Loucy (cell line): ENCODE data around the gene SNRNP27.

Experiments used
- H2AFZ ChIP-seq: fragments of 200-600 bp; sonication (generic); 2 replicates; pipeline ENCODE4 v1.6.0; 2016; ENCODE audit warnings: antibody characterized with exemption, mild to moderate bottlenecking, low read length, moderate library complexity
- H3F3A ChIP-seq: fragments of 200-600 bp; 2 replicates; pipeline ENCODE4 v1.6.0; 2016; ENCODE audit warnings: antibody characterized with exemption, low read depth, mild to moderate bottlenecking
- H3K27me3 ChIP-seq: fragments of 200-600 bp; sonication (generic); 2 replicates; pipeline ENCODE4 v1.6.1; 2014; ENCODE audit warnings: low read length, mild to moderate bottlenecking; ENCODE audit not compliant: insufficient read depth, poor library complexity, severe bottlenecking
- H3K36me3 ChIP-seq: fragments of 200-600 bp; sonication (generic); 2 replicates; pipeline ENCODE4 v1.6.1; 2016; ENCODE audit warnings: low read length; ENCODE audit not compliant: insufficient read depth
- H3K4me1 ChIP-seq: fragments of 200-600 bp; sonication (generic); 2 replicates; pipeline ENCODE4 v1.5.1; 2014; ENCODE audit warnings: low read length, mild to moderate bottlenecking; ENCODE audit not compliant: insufficient read depth, poor library complexity, severe bottlenecking
- H3K4me2 ChIP-seq: fragments of 200-600 bp; sonication (generic); 2 replicates; pipeline ENCODE4 v1.6.0; 2014; ENCODE audit warnings: antibody characterized with exemption, low read length, low read depth, mild to moderate bottlenecking; ENCODE audit not compliant: poor library complexity, severe bottlenecking
- H3K4me3 ChIP-seq: fragments of 200-600 bp; sonication (generic); 2 replicates; pipeline ENCODE4 v1.5.1; 2014; ENCODE audit warnings: low read length, mild to moderate bottlenecking, mixed read lengths; ENCODE audit not compliant: poor library complexity, severe bottlenecking
- H3K79me2 ChIP-seq: fragments of 200-600 bp; sonication (generic); 2 replicates; pipeline ENCODE4 v1.6.1; 2014; ENCODE audit warnings: low read length; ENCODE audit not compliant: insufficient read depth
- H3K9ac ChIP-seq: fragments of 200-600 bp; sonication (generic); 2 replicates; pipeline ENCODE4 v1.6.0; 2014; ENCODE audit warnings: mild to moderate bottlenecking, low read depth, low read length, moderate library complexity; ENCODE audit not compliant: poor library complexity, severe bottlenecking
- H3K9me2 ChIP-seq: fragments of 200-600 bp; sonication (generic); replicated peaks from 2 replicates; pipeline ENCODE4 v1.6.1; 2016; ENCODE audit warnings: low read depth, low read length, mixed read lengths
- H3K9me3 ChIP-seq: fragments of 200-600 bp; sonication (generic); 2 replicates; pipeline ENCODE4 v1.6.1; 2014; ENCODE audit warnings: mild to moderate bottlenecking, antibody characterized with exemption, low read length, low read depth; ENCODE audit not compliant: insufficient read depth
- H4K20me1 ChIP-seq: fragments of 200-600 bp; sonication (generic); 2 replicates; pipeline ENCODE4 v1.6.0; 2014; ENCODE audit warnings: antibody characterized with exemption, low read length, mild to moderate bottlenecking; ENCODE audit not compliant: insufficient read depth, poor library complexity, severe bottlenecking
- CTCF ChIP-seq: fragments of 200-600 bp; sonication (generic); conservative IDR thresholded peaks from 2 replicates; pipeline ENCODE4 v1.5.1; 2014; ENCODE audit warnings: mild to moderate bottlenecking, antibody characterized with exemption, low read length
- EZH2phosphoT487 ChIP-seq: fragments of 200-600 bp; IDR thresholded peaks from 2 replicates; pipeline ENCODE4 v1.6.1; 2018; ENCODE audit warnings: antibody characterized with exemption, mild to moderate bottlenecking, moderate library complexity, borderline replicate concordance

SNRNP27 gene

GRCh38 chr2:69858261-69858660 is 35.5 kb upstream of the SNRNP27 start:
- H3K79me2 ChIP-seq: no peaks in the 10 kb centered on the region
- no peak overlapping the region for H3K4me3 ChIP-seq
- TF ChIP-seq CTCF (no peak), EZH2phosphoT487 (no peak)
- no peaks in the 10 kb centered on the region for H3K9me2 ChIP-seq
- H3K9me3 ChIP-seq: no peaks in the 10 kb centered on the region
- H3K36me3 ChIP-seq: peaks cover 40% of the 10 kb centered on the region; the same call in 1 of the 2 replicates
- no peak overlapping the region for H3K4me2 ChIP-seq
- no peaks in the 10 kb centered on the region for H3F3A ChIP-seq
- H3K4me1 ChIP-seq: no peaks in the 10 kb centered on the region
- no peaks in the 10 kb centered on the region for H4K20me1 ChIP-seq
- H3K27me3 ChIP-seq: no peaks in the 10 kb centered on the region
- no peak overlapping the region for H3K9ac ChIP-seq
- no peak overlapping the region for H2AFZ ChIP-seq

- no peaks in the 10 kb centered on the region for H3K79me2 ChIP-seq
- no peak for TF ChIP-seq EZH2phosphoT487
- TF ChIP-seq CTCF: no peak
- H3K9ac ChIP-seq: no peak overlapping the region
- H3K36me3 ChIP-seq: peaks cover 53% of the 10 kb centered on the region; the same call in 1 of the 2 replicates
- no peaks in the 10 kb centered on the region for H3K9me3 ChIP-seq
- H3K4me3 ChIP-seq: no peak overlapping the region
- no peaks in the 10 kb centered on the region for H3K27me3 ChIP-seq
- no peaks in the 10 kb centered on the region for H3K9me2 ChIP-seq
- H3K4me1 ChIP-seq: no peaks in the 10 kb centered on the region
- no peak overlapping the region for H2AFZ ChIP-seq
- no peaks in the 10 kb centered on the region for H3F3A ChIP-seq
- no peaks in the 10 kb centered on the region for H4K20me1 ChIP-seq
- H3K4me2 ChIP-seq: no peak overlapping the region
Measured at GRCh38 chr2:69863298-69863697, 30.5 kb upstream of the SNRNP27 start.

- Histone ChIP-seq H4K20me1 (no peaks in the 10 kb centered on the region), H3K27me3 (no peaks in the 10 kb centered on the region), H3K79me2 (no peaks in the 10 kb centered on the region), H3K4me2 (no peak overlapping the region), H3K9me3 (no peaks in the 10 kb centered on the region), H3K9me2 (no peaks in the 10 kb centered on the region), H2AFZ (no peak overlapping the region), H3K36me3 (no peaks in the 10 kb centered on the region), H3F3A (no peaks in the 10 kb centered on the region), H3K4me3 (no peak overlapping the region), H3K9ac (no peak overlapping the region), H3K4me1 (peaks cover 4% of the 10 kb centered on the region)
- TF ChIP-seq CTCF: no peak
- no peak for TF ChIP-seq EZH2phosphoT487
Measured at GRCh38 chr2:69888451-69888850, 5.3 kb upstream of the SNRNP27 start.
